PC-3 (cell line): Measurements from ENCODE around the gene ZC3H11A. TPM values are rescaled to one million over a fixed set of nuclear protein-coding genes. Genes with fewer than 3 reads are reported as not detected.

Experiments
- ATAC-seq: fragments of 200-7000 bp; cut with Tn5 transposase; 2 replicates; pipeline ENCODE4 v1.9.1; 2020; ENCODE audit warnings: mild to moderate bottlenecking, moderate library complexity
- Bru-seq: library from RNA; stranded (reverse); fragments of 400-500 nt; gene quantifications from one replicate; lab custom pipeline; 2021; lab: Mats Ljungman, UMichigan
- BruChase-seq, 2 experiments: library from RNA; stranded (reverse); fragments of 400-500 nt; gene quantifications; one replicate each; lab custom pipeline; 2021; lab: Mats Ljungman, UMichigan
- BruUV-seq: library from RNA; stranded (reverse); fragments of 400-500 nt; replicated peaks from 2 replicates; lab custom pipeline; 2021; lab: Mats Ljungman, UMichigan
- CTCF ChIA-PET: fragments of 300-600 bp; sonication (Branson Sonifier 250); formaldehyde crosslinking; loops from one replicate; lab custom pipeline; 2022; ENCODE audit warnings: antibody characterized with exemption; lab: Charles Lee
- POLR2A ChIA-PET: fragments of 300-600 bp; sonication (Branson Sonifier 250); formaldehyde crosslinking; loops from one replicate; lab custom pipeline; 2022; ENCODE audit warnings: antibody characterized with exemption; ENCODE audit not compliant: unreplicated experiment; lab: Charles Lee
- DNase-seq: peaks from one replicate; pipeline ENCODE4 v3.0.0-alpha.2; 2015
- H2AFZ ChIP-seq: fragments of 300-600 bp; sonication (generic); 2 replicates; pipeline ENCODE4 v1.6.0; 2016; ENCODE audit warnings: antibody characterized with exemption, low read length
- H3F3A ChIP-seq: fragments of 300-600 bp; sonication (generic); one replicate; pipeline ENCODE4 v1.6.0; 2017; ENCODE audit warnings: antibody characterized with exemption, low read length, control low read depth, mild to moderate bottlenecking; ENCODE audit not compliant: unreplicated experiment
- H3K27ac ChIP-seq: fragments of 300-600 bp; sonication (generic); 2 replicates; pipeline ENCODE4 v1.5.1; 2016; ENCODE audit warnings: mild to moderate bottlenecking, low read length
- H3K27me3 ChIP-seq: fragments of 300-600 bp; sonication (generic); 2 replicates; pipeline ENCODE4 v1.6.1; 2016; ENCODE audit warnings: low read length, mixed read lengths
- H3K36me3 ChIP-seq: fragments of 300-600 bp; sonication (generic); 2 replicates; pipeline ENCODE4 v1.6.1; 2016; ENCODE audit warnings: low read depth, mixed run types, low read length, mixed read lengths
- H3K4me1 ChIP-seq: fragments of 300-600 bp; sonication (generic); 2 replicates; pipeline ENCODE4 v1.5.1; 2016; ENCODE audit warnings: low read length; ENCODE audit not compliant: insufficient read depth
- H3K4me2 ChIP-seq: fragments of 300-600 bp; sonication (generic); 2 replicates; pipeline ENCODE4 v1.6.0; 2016; ENCODE audit warnings: low read length
- H3K4me3 ChIP-seq: fragments of 300-600 bp; sonication (generic); 2 replicates; pipeline ENCODE4 v1.5.1; 2016; ENCODE audit warnings: mild to moderate bottlenecking, low read length, mixed read lengths
- H3K79me2 ChIP-seq: fragments of 300-600 bp; sonication (generic); 2 replicates; pipeline ENCODE4 v1.6.1; 2017; ENCODE audit warnings: low read length, mixed read lengths
- H3K9ac ChIP-seq: fragments of 300-600 bp; sonication (generic); 2 replicates; pipeline ENCODE4 v1.6.0; 2016; ENCODE audit warnings: mild to moderate bottlenecking, low read length
- H3K9me2 ChIP-seq: fragments of 300-600 bp; sonication (generic); replicated peaks from 2 replicates; pipeline ENCODE4 v1.6.1; 2016; ENCODE audit warnings: mixed run types, low read length, mixed read lengths
- H3K9me3 ChIP-seq: fragments of 300-600 bp; sonication (generic); 2 replicates; pipeline ENCODE4 v1.6.1; 2016; ENCODE audit warnings: low read length, mixed read lengths
- H4K20me1 ChIP-seq: fragments of 300-600 bp; sonication (generic); 2 replicates; pipeline ENCODE4 v1.6.1; 2016; ENCODE audit warnings: low read length, mixed read lengths
- EZH2 ChIP-seq: fragments of 300-600 bp; sonication (generic); IDR thresholded peaks from one replicate; pipeline ENCODE4 v1.6.1; 2017; ENCODE audit warnings: antibody characterized with exemption, mild to moderate bottlenecking, low read length; ENCODE audit not compliant: unreplicated experiment
- EZH2phosphoT487 ChIP-seq: fragments of 300-600 bp; sonication (generic); IDR thresholded peaks from 2 replicates; pipeline ENCODE4 v1.6.1; 2018; ENCODE audit warnings: mild to moderate bottlenecking, antibody characterized with exemption, low read length, borderline replicate concordance
- intact Hi-C: fragments of 100-400 bp; cut with micrococcal nuclease; formaldehyde crosslinking; loops from 2 replicates; pipeline ENCODE4 v1.9.0; 2023
- long read RNA-seq: library from polyadenylated mRNA; unstranded; transcript quantifications from one replicate; pipeline ENCODE4 v2.0.0, GENCODE V29; 2021; ENCODE audit not compliant: unreplicated experiment
- total RNA-seq: library from RNA; depleted of rRNA; stranded (reverse); fragments of >200 nt; gene quantifications from 2 replicates; pipeline ENCODE4 v1.2.3, GENCODE V29; 2014; rRNA removed
- TF ChIP-seq, protein P1 (sequence below): fragments of 300-600 bp; sonication (generic); conservative IDR thresholded peaks from 2 replicates; pipeline ENCODE4 v1.5.1; 2017; ENCODE audit warnings: antibody characterized with exemption, low read depth, mild to moderate bottlenecking, low read length

The ZC3H11A gene
- total RNA-seq (64.6 and 77.9 TPM in 2 replicates), Bru-seq, nascent RNA (percentile 91 among the genes with signal in this experiment), BruChase-seq, experiment 1, labeled RNA remaining after a 6-hour chase (percentile 100 among the genes with signal in this experiment), BruChase-seq, experiment 2, labeled RNA remaining after a 2-hour chase (percentile 100 among the genes with signal in this experiment)
- long read RNA-seq, full-length matches to known transcripts: 4 of 59 reads
- long read RNA-seq, partial matches to known transcripts: 41 of 59 reads
- long read RNA-seq, other reads (novel, unspliced or antisense): 14 of 59 reads

DNA sequence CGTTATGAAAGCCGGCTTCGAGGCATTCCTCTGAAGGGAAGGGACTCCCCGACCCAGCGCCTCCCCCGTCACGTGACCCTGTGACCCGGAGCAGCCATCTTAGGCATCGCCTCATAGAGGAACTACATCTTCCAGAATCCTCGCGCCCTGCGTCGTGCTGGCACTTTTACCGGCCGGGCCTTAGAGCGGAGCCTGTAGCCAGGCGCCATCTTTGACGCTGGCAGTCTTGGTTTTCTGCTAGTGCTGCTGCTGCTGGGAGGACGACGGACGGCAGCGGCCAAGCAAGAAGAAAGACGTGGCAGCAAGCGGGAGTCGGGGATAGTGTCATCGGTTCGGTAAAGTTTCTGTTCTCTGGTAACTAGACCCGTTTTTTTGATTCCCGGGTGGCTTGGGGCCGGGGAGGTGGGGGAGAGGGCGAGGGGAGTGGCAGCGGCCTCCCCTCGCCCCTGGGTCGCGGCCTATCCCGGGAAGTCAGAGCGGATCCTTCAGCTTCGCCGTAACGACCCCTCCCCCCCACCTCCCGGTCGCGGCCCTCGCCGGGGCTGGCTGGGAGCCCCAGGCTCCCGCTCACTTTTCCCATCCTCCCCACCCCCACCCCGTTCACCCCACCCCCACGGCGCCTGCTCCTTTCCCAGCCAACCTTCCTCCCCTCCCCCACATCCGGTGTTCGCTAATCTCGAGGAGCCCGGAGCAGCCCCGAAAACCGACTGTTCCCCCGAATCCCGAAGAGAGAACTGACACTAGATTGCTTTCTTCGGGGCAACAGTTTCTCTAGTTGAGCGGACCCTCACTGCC is at the start of gene ZC3H11A, which contains the start of gene ZBED6:
TSS of gene ZC3H11A (plus strand) at position 183 of the 795 bp plus-strand sequence. CDS start 21,448 bp downstream, outside the sequence.
TSS of gene ZBED6 (plus strand) at position 183 of the 795 bp plus-strand sequence. CDS start 1,900 bp downstream, outside the sequence.
- peak within 1 kb of the TSS; percentile 95 for H2AFZ ChIP-seq
- no peaks in the 10 kb centered on the region for H3K9me2 ChIP-seq
- CTCF ChIA-PET: no interaction called here
- peaks cover 41% of the 10 kb centered on the region for H4K20me1 ChIP-seq
- no peaks in the 10 kb centered on the region for H3K9me3 ChIP-seq
- H3K4me3 ChIP-seq: peak within 1 kb of the TSS; percentile 89
- H3F3A ChIP-seq: no peaks in the 10 kb centered on the region
- H3K79me2 ChIP-seq: peaks cover 56% of the 10 kb centered on the region
- TF ChIP-seq EZH2 (no peak), EZH2phosphoT487 (no peak)
- TF ChIP-seq, protein P1, sequence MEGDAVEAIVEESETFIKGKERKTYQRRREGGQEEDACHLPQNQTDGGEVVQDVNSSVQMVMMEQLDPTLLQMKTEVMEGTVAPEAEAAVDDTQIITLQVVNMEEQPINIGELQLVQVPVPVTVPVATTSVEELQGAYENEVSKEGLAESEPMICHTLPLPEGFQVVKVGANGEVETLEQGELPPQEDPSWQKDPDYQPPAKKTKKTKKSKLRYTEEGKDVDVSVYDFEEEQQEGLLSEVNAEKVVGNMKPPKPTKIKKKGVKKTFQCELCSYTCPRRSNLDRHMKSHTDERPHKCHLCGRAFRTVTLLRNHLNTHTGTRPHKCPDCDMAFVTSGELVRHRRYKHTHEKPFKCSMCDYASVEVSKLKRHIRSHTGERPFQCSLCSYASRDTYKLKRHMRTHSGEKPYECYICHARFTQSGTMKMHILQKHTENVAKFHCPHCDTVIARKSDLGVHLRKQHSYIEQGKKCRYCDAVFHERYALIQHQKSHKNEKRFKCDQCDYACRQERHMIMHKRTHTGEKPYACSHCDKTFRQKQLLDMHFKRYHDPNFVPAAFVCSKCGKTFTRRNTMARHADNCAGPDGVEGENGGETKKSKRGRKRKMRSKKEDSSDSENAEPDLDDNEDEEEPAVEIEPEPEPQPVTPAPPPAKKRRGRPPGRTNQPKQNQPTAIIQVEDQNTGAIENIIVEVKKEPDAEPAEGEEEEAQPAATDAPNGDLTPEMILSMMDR: no peak
- peaks cover 35% of the 10 kb centered on the region for H3K36me3 ChIP-seq
- peaks cover 25% of the 10 kb centered on the region for H3K4me1 ChIP-seq
- ATAC-seq (peak; percentile 96), DNase-seq (peak; percentile 99)
- POLR2A ChIA-PET: no interaction called here
- H3K27me3 ChIP-seq: no peaks in the 10 kb centered on the region
- peak within 1 kb of the TSS; percentile 91 for H3K9ac ChIP-seq
- no TSS peak for BruUV-seq
- peak within 1 kb of the TSS; percentile 78 for H3K27ac ChIP-seq
- peak within 1 kb of the TSS; percentile 92 for H3K4me2 ChIP-seq
- intact Hi-C loops: loop anchor here (5.0 to 10.0 kb wide), 3 partner anchors 171 to 262 kb away; partner anchors contain the start of gene ATP2B4

DNA sequence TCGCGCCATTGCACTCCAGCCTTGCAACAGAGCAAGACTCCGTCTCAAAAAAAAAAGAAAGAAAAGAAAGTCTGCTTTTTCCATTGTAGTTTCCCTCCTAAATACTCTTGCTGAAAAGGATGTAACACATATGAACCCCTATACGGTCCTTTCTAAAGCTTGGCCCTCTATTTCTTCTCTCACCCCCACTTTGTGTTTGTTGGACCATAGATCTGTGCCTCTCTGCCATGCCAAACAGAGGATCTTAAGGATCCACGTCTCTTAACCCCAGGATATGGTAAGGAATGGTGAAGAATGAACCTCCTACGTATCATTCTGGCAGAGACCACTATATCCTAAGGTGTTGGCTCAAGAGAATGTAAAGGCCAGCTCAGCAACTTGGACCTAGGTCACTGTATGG is 49.1 kb upstream of the ZC3H11A start:
- ATAC-seq (no peak), DNase-seq (no peak)
- Histone ChIP-seq H3K36me3 (no peaks in the 10 kb centered on the region), H3K9me3 (no peaks in the 10 kb centered on the region), H3K79me2 (no peaks in the 10 kb centered on the region), H3F3A (no peaks in the 10 kb centered on the region), H3K4me1 (no peaks in the 10 kb centered on the region), H3K27ac (no peak overlapping the region), H4K20me1 (no peaks in the 10 kb centered on the region), H3K4me3 (no peak overlapping the region), H3K4me2 (no peak overlapping the region), H3K9ac (no peak overlapping the region), H3K9me2 (no peaks in the 10 kb centered on the region), H2AFZ (no peak overlapping the region), H3K27me3 (no peaks in the 10 kb centered on the region)
- no TSS peak for BruUV-seq
- intact Hi-C loops: no loop called here
- ChIA-PET POLR2A (no interaction called here), CTCF (no interaction called here)
- TF ChIP-seq EZH2 (no peak), EZH2phosphoT487 (no peak)
- TF ChIP-seq, protein P1: no peak
